Endodermal cell (in vitro differentiated cells): Measurements from ENCODE around the gene GIGYF1. TPM values are rescaled to one million over a fixed set of nuclear protein-coding genes. Genes with fewer than 3 reads are reported as not detected.

Experiments used
- DNase-seq: peaks from one replicate; pipeline ENCODE4 v3.0.0-alpha.2; 2017
- H3K27ac ChIP-seq: 2 replicates; pipeline ENCODE4 v1.5.1; 2013; ENCODE audit warnings: mild to moderate bottlenecking, low read depth, low read length, moderate library complexity
- H3K27me3 ChIP-seq: 2 replicates; pipeline ENCODE4 v1.6.1; 2013; ENCODE audit warnings: mild to moderate bottlenecking, low read length, moderate library complexity; ENCODE audit not compliant: insufficient read depth, control insufficient read depth, poor library complexity, severe bottlenecking
- H3K36me3 ChIP-seq: 2 replicates; pipeline ENCODE4 v1.7.0; 2013; ENCODE audit warnings: mild to moderate bottlenecking, low read length, moderate library complexity; ENCODE audit not compliant: control insufficient read depth, insufficient read depth
- H3K4me1 ChIP-seq: one replicate; pipeline ENCODE4 v1.7.0; 2013; ENCODE audit warnings: low read length; ENCODE audit not compliant: control insufficient read depth, insufficient read depth
- H3K4me3 ChIP-seq: 2 replicates; pipeline ENCODE4 v1.5.1; 2013; ENCODE audit warnings: mild to moderate bottlenecking, low read length, moderate library complexity
- H3K9ac ChIP-seq: 2 replicates; pipeline ENCODE4 v1.6.1; 2013; ENCODE audit warnings: mild to moderate bottlenecking, low read length, moderate library complexity; ENCODE audit not compliant: poor library complexity, severe bottlenecking; ENCODE audit errors: extremely low read depth
- H3K9me3 ChIP-seq: 2 replicates; pipeline ENCODE4 v1.6.1; 2013; ENCODE audit warnings: mild to moderate bottlenecking, low read length, moderate library complexity; ENCODE audit not compliant: control insufficient read depth
- H3K27ac Mint-ChIP-seq: 2 replicates; pipeline ENCODE4 v1.8.0; 2020; ENCODE audit warnings: mixed read lengths
- H3K27me3 Mint-ChIP-seq: 2 replicates; pipeline ENCODE4 v1.8.0; 2021; ENCODE audit warnings: mild to moderate bottlenecking, mixed read lengths; ENCODE audit not compliant: insufficient read depth
- H3K36me3 Mint-ChIP-seq: 2 replicates; pipeline ENCODE4 v1.8.0; 2020; ENCODE audit warnings: low read depth, mixed read lengths
- H3K4me1 Mint-ChIP-seq: 2 replicates; pipeline ENCODE4 v1.8.0; 2020; ENCODE audit warnings: mixed read lengths
- H3K4me3 Mint-ChIP-seq: 2 replicates; pipeline ENCODE4 v1.8.0; 2020; ENCODE audit warnings: mild to moderate bottlenecking, moderate library complexity, mixed read lengths
- H3K9me3 Mint-ChIP-seq: 2 replicates; pipeline ENCODE4 v1.8.0; 2020; ENCODE audit warnings: mild to moderate bottlenecking, mixed read lengths
- CTCF ChIP-seq: fragments of 200-600 bp; sonication (generic); conservative IDR thresholded peaks from 2 replicates; pipeline ENCODE4 v1.5.0; 2021; ENCODE audit warnings: antibody characterized with exemption, mild to moderate bottlenecking
- WGBS, 2 experiments: methylation state at CpG; one replicate each; pipeline versions ENCODE4 v1.1.5 to v1.1.7; 2013; ENCODE audit warnings: missing lambda C conversion rate in 2 of 2, mixed read lengths in 1 of 2; ENCODE audit not compliant: insufficient coverage in 1 of 2, insufficient read length in 1 of 2; 5-methylcytosine and 5-hydroxymethylcytosine counted together
- total RNA-seq, 2 donors: library from RNA; stranded (reverse); fragmentation: NEBNext Ultra II Directional in 1 of 2; extraction: Animal tissue kit (Norgen Biotek cat#: 25700) in 1 of 2; gene quantifications; 2 replicates in 1 of 2; 3 replicates in 1 of 2; pipeline ENCODE4 v1.2.1, GENCODE V29; 2021

GIGYF1 gene
- total RNA-seq, 2 donors from 2014 or later: 90.0 to 101 TPM

DNA sequence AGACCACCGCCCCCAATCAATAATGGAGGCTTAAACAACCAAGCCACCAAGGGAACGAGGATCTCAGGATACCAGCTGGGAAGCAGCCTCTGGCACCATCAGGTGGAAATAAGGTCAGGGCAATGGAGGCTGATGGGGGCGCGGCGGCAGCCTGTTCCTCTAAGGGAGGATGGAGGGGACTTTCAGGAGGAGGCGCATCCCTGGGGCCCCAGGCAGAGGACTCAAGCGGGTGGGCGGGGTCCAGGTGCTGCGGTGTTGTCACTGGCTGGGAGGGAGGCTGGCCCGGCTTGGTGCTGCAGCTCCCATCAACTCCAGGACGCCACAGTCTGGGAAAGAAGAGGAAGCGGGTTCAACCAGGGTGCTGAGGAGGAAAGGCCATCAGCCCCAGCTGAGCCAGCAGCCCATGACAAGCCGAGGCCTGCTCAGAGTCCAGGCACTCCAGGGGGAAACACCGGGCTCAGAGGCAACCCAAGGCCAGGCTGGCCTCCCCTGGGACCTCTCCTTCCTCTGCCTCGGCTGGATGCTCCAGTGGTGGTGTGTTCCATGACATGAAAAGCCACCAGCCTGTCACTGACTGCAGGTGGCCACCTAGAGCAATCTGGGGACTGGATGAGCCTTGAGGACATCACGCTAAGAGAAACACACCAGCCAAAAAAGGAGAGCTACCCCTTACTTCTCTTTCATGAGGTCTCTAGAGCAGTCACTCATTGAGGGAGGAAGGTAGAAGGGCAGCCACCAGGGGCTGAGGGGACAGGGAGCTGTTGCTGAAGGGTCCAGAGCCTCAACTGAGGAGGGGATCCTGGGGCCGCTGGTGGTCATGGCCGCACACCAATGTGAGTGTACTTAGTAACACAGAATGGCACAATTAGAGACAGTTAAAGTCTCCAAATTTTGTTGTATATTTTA is 4.6 kb downstream of the GIGYF1 start:
- WGBS, 2 experiments: 94 to 98% methylated on average over 8 to 18 of the region's 18 CpGs
- peaks cover 19% of the 10 kb centered on the region for H3K4me1 Mint-ChIP-seq
- H3K27ac Mint-ChIP-seq: no peak overlapping the region
- Histone ChIP-seq H3K9ac (no peak overlapping the region), H3K27ac (no peak overlapping the region), H3K4me1 (peaks cover 12% of the 10 kb centered on the region), H3K4me3 (no peak overlapping the region), H3K27me3 (no peaks in the 10 kb centered on the region), H3K9me3 (no peaks in the 10 kb centered on the region), H3K36me3 (peaks cover 42% of the 10 kb centered on the region)
- TF ChIP-seq CTCF: peak; percentile 32
- no peaks in the 10 kb centered on the region for H3K27me3 Mint-ChIP-seq
- H3K36me3 Mint-ChIP-seq: peaks cover 33% of the 10 kb centered on the region
- no peak for DNase-seq
- no peak overlapping the region for H3K4me3 Mint-ChIP-seq
- no peaks in the 10 kb centered on the region for H3K9me3 Mint-ChIP-seq

DNA sequence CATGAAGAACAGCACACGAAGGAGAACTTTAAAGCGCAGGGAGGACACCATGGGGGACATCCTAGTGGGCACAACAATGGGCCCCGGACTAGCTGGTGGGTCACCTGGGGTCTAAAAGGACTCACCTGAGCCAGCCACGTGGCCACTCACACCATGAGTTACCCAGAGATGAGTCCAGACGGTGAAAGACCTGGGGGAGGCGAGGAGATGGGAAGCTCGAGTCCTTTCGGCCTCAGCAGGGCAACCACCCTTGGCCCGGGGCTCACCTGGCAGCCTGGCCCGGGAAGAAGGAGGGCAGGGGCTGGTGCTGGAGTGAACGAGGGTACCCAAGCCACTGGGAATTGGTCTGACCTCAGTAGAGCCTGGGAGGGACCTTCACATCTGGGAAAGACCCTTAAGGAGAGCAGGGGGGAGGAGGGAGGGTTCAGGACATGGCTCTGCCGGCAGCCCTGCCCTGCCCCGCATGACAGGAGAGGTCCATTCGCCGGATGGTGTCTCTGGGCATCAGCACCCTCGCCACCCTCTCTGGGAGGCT is 5.7 kb downstream of the GIGYF1 start:
- H3K27me3 Mint-ChIP-seq: no peaks in the 10 kb centered on the region

DNA sequence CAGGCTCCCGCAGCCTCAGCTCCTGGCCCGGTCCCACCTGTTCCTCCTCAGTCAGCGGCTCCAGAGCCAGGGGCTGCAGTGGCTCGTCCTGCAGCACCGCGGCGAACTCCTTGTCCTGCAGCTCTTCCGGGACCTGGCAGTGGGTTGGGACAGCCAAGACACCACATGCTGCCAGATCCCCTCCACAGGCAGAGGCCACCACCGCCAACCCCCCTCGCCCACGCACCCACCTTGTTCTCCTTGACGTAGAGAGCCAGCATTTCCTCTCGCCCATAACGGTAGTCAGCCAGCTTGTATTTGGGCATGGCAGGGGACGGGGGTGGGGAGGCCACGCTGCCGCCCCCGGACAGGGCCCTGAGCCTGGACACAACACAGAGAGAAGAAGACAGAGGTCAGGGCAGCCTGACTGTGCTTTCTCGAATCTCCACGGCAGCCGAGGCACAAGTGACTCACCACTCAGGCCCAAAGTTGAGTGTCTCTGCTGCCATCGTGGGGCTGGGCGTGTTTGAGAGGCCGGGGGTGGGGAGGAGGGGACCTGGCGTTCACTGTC is 6.2 kb downstream of the GIGYF1 start:
- Histone ChIP-seq H3K27me3 (no peaks in the 10 kb centered on the region), H3K36me3 (peaks cover 43% of the 10 kb centered on the region), H3K27ac (no peak overlapping the region), H3K4me1 (peaks cover 12% of the 10 kb centered on the region), H3K9me3 (no peaks in the 10 kb centered on the region), H3K4me3 (no peak overlapping the region), H3K9ac (no peak overlapping the region)
- Mint-ChIP-seq H3K27me3 (no peaks in the 10 kb centered on the region), H3K36me3 (peaks cover 36% of the 10 kb centered on the region), H3K27ac (no peak overlapping the region), H3K4me3 (no peak overlapping the region), H3K4me1 (peaks cover 16% of the 10 kb centered on the region), H3K9me3 (no peaks in the 10 kb centered on the region)
- TF ChIP-seq CTCF: no peak
- WGBS, 2 experiments: 94% methylated on average over 16 to 25 of the region's 25 CpGs
- DNase-seq: no peak

More for the DNA sequence above, 5.7 kb downstream of the GIGYF1 start:
- 96% methylated on average over 4 to 16 of the region's 16 CpGs for WGBS, 2 experiments
- no peak overlapping the region for H3K27ac ChIP-seq
- H3K27me3 ChIP-seq: no peaks in the 10 kb centered on the region
- H3K27ac Mint-ChIP-seq: no peak overlapping the region
- H3K4me1 Mint-ChIP-seq: peaks cover 19% of the 10 kb centered on the region
- DNase-seq: no peak
- H3K9ac ChIP-seq: no peak overlapping the region
- H3K36me3 Mint-ChIP-seq: peaks cover 34% of the 10 kb centered on the region
- no peak overlapping the region for H3K4me3 Mint-ChIP-seq
- no peaks in the 10 kb centered on the region for H3K9me3 ChIP-seq
- TF ChIP-seq CTCF: no peak
- H3K9me3 Mint-ChIP-seq: no peaks in the 10 kb centered on the region
- H3K36me3 ChIP-seq: peaks cover 42% of the 10 kb centered on the region
- peaks cover 12% of the 10 kb centered on the region for H3K4me1 ChIP-seq
- no peak overlapping the region for H3K4me3 ChIP-seq
